A673 (cell line): ENCODE measurements around the gene CACNA2D4. TPM values are rescaled to one million over a fixed set of nuclear protein-coding genes. Genes with fewer than 3 reads are reported as not detected.

Source experiments
- BruUV-seq: library from RNA; stranded (reverse); fragments of 400-500 nt; replicated peaks from 2 replicates; lab custom pipeline; 2021; lab: Mats Ljungman, UMichigan
- CTCF ChIA-PET: fragments of 300-600 bp; sonication (Branson Sonifier 250); formaldehyde crosslinking; loops from one replicate; lab custom pipeline; 2022; ENCODE audit warnings: antibody characterized with exemption; lab: Charles Lee
- POLR2A ChIA-PET: fragments of 300-600 bp; sonication (Branson Sonifier 250); formaldehyde crosslinking; loops from one replicate; lab custom pipeline; 2022; ENCODE audit warnings: antibody characterized with exemption; ENCODE audit not compliant: low non-redundant PET; lab: Charles Lee
- DNase-seq: peaks from one replicate; pipeline ENCODE4 v3.0.0-alpha.2; 2015; ENCODE audit warnings: low spot score
- H3K27ac ChIP-seq: fragments of 200-600 bp; sonication (generic); 2 replicates; pipeline ENCODE4 v1.5.1; 2016; ENCODE audit warnings: mixed run types, low read depth, mild to moderate bottlenecking, mixed read lengths, antibody characterized with exemption, low read length; ENCODE audit not compliant: poor library complexity, severe bottlenecking
- H3K27me3 ChIP-seq: fragments of 200-600 bp; sonication (generic); replicated peaks from 2 replicates; pipeline ENCODE4 v1.6.1; 2017; ENCODE audit warnings: mixed run types, low read depth, mild to moderate bottlenecking, mixed read lengths, antibody characterized with exemption, low read length; ENCODE audit not compliant: insufficient read depth, poor library complexity
- H3K36me3 ChIP-seq: fragments of 200-600 bp; sonication (generic); 2 replicates; pipeline ENCODE4 v1.6.1; 2016; ENCODE audit warnings: mixed run types, mild to moderate bottlenecking, mixed read lengths, antibody characterized with exemption, low read length; ENCODE audit not compliant: insufficient read depth, poor library complexity, severe bottlenecking
- H3K4me1 ChIP-seq: fragments of 200-600 bp; sonication (generic); 2 replicates; pipeline ENCODE4 v1.6.1; 2017; ENCODE audit warnings: mixed run types, mild to moderate bottlenecking, mixed read lengths, antibody characterized with exemption, low read length; ENCODE audit not compliant: insufficient read depth, poor library complexity, severe bottlenecking
- H3K4me3 ChIP-seq: fragments of 200-600 bp; sonication (generic); 2 replicates; pipeline ENCODE4 v1.5.1; 2016; ENCODE audit warnings: low read depth, mixed run types, mild to moderate bottlenecking, mixed read lengths, low read length; ENCODE audit not compliant: poor library complexity, severe bottlenecking
- H3K9me3 ChIP-seq: fragments of 200-600 bp; sonication (generic); 2 replicates; pipeline ENCODE4 v1.6.1; 2016; ENCODE audit warnings: mixed run types, low read depth, mild to moderate bottlenecking, mixed read lengths, antibody characterized with exemption, low read length; ENCODE audit not compliant: poor library complexity, severe bottlenecking
- EZH2 ChIP-seq: fragments of 200-600 bp; sonication (generic); IDR thresholded peaks from 2 replicates; pipeline ENCODE4 v1.6.1; 2017; ENCODE audit warnings: borderline replicate concordance, low read depth, mild to moderate bottlenecking, mixed read lengths, antibody characterized with exemption, low read length; ENCODE audit not compliant: poor library complexity, severe bottlenecking
- intact Hi-C: fragments of 100-400 bp; cut with micrococcal nuclease; formaldehyde crosslinking; loops from one replicate; pipeline ENCODE4 v1.10.0; 2022; ENCODE audit not compliant: unreplicated experiment
- total RNA-seq: library from RNA; stranded (reverse); gene quantifications from 2 replicates; pipeline ENCODE4 v1.2.3, GENCODE V29; 2021
- TF ChIP-seq, protein P1 (sequence below): fragments of 300-800, 200-600 bp; sonication (generic); conservative IDR thresholded peaks from 2 replicates; pipeline ENCODE4 v1.5.1; 2017; ENCODE audit warnings: low read depth, mild to moderate bottlenecking, antibody characterized with exemption, low read length, moderate library complexity, mixed read lengths

Gene CACNA2D4
- total RNA-seq, 1 experiment from 2014 or later: 0.41 TPM

- TF ChIP-seq EZH2: no peak
- TF ChIP-seq, protein P1, sequence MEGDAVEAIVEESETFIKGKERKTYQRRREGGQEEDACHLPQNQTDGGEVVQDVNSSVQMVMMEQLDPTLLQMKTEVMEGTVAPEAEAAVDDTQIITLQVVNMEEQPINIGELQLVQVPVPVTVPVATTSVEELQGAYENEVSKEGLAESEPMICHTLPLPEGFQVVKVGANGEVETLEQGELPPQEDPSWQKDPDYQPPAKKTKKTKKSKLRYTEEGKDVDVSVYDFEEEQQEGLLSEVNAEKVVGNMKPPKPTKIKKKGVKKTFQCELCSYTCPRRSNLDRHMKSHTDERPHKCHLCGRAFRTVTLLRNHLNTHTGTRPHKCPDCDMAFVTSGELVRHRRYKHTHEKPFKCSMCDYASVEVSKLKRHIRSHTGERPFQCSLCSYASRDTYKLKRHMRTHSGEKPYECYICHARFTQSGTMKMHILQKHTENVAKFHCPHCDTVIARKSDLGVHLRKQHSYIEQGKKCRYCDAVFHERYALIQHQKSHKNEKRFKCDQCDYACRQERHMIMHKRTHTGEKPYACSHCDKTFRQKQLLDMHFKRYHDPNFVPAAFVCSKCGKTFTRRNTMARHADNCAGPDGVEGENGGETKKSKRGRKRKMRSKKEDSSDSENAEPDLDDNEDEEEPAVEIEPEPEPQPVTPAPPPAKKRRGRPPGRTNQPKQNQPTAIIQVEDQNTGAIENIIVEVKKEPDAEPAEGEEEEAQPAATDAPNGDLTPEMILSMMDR: no peak
- Histone ChIP-seq H3K27ac (no peak overlapping the region), H3K27me3 (no peaks in the 10 kb centered on the region), H3K4me1 (no peaks in the 10 kb centered on the region), H3K36me3 (no peaks in the 10 kb centered on the region), H3K9me3 (no peaks in the 10 kb centered on the region), H3K4me3 (no peak overlapping the region)
- ChIA-PET POLR2A (no interaction called here), CTCF (no interaction called here)
- no TSS peak for BruUV-seq
- intact Hi-C loops: no loop called here
- no peak for DNase-seq
Observed at GRCh38 chr12:1880876-1881275, 37.6 kb downstream of the CACNA2D4 start.

- H3K36me3 ChIP-seq: no peaks in the 10 kb centered on the region
- CTCF ChIA-PET: no interaction called here
- BruUV-seq: no TSS peak
- TF ChIP-seq, protein P1: no peak
- no peak for TF ChIP-seq EZH2
- no peaks in the 10 kb centered on the region for H3K27me3 ChIP-seq
- intact Hi-C loops: no loop called here
- H3K9me3 ChIP-seq: no peaks in the 10 kb centered on the region
- no peak for DNase-seq
- H3K4me1 ChIP-seq: no peaks in the 10 kb centered on the region
- no peak overlapping the region for H3K4me3 ChIP-seq
- POLR2A ChIA-PET: no interaction called here
- H3K27ac ChIP-seq: no peak overlapping the region
Observed at GRCh38 chr12:1880153-1880845, 38.2 kb downstream of the CACNA2D4 start.

- no peak for DNase-seq
- Histone ChIP-seq H3K4me3 (no peak overlapping the region), H3K4me1 (no peaks in the 10 kb centered on the region), H3K27me3 (no peaks in the 10 kb centered on the region), H3K9me3 (no peaks in the 10 kb centered on the region), H3K27ac (no peak overlapping the region), H3K36me3 (no peaks in the 10 kb centered on the region)
- ChIA-PET POLR2A (no interaction called here), CTCF (no interaction called here)
- intact Hi-C loops: no loop called here
- TF ChIP-seq, protein P1: no peak
- TF ChIP-seq EZH2: no peak
- BruUV-seq: no TSS peak
Observed at GRCh38 chr12:1879633-1880032, 38.8 kb downstream of the CACNA2D4 start.
